GM06990 (cell line): ENCODE measurements around the gene DMD.

Source experiments
- DNase-seq: peaks from one replicate; pipeline ENCODE4 v3.0.0-alpha.2; 2011; ENCODE audit not compliant: insufficient read length; ENCODE audit errors: extremely low read depth
- H3K27me3 ChIP-seq: replicated peaks from 2 replicates; pipeline ENCODE4 v1.6.0; 2011; ENCODE audit warnings: low read length; ENCODE audit not compliant: control insufficient read depth, insufficient read depth
- H3K36me3 ChIP-seq: 2 replicates; pipeline ENCODE4 v1.5.1; 2011; ENCODE audit warnings: low read length; ENCODE audit not compliant: control insufficient read depth, insufficient read depth
- H3K4me3 ChIP-seq: replicated peaks from 2 replicates; pipeline ENCODE4 v1.5.1; 2011; ENCODE audit warnings: low read depth, mild to moderate bottlenecking, control low read depth, low read length
- CTCF ChIP-seq: IDR thresholded peaks from 2 replicates; pipeline ENCODE4 v1.5.1; 2011; ENCODE audit warnings: low read length, control low read depth, mild to moderate bottlenecking, inconsistent platforms; ENCODE audit not compliant: insufficient read depth, poor library complexity, severe bottlenecking

The DMD gene

DNA sequence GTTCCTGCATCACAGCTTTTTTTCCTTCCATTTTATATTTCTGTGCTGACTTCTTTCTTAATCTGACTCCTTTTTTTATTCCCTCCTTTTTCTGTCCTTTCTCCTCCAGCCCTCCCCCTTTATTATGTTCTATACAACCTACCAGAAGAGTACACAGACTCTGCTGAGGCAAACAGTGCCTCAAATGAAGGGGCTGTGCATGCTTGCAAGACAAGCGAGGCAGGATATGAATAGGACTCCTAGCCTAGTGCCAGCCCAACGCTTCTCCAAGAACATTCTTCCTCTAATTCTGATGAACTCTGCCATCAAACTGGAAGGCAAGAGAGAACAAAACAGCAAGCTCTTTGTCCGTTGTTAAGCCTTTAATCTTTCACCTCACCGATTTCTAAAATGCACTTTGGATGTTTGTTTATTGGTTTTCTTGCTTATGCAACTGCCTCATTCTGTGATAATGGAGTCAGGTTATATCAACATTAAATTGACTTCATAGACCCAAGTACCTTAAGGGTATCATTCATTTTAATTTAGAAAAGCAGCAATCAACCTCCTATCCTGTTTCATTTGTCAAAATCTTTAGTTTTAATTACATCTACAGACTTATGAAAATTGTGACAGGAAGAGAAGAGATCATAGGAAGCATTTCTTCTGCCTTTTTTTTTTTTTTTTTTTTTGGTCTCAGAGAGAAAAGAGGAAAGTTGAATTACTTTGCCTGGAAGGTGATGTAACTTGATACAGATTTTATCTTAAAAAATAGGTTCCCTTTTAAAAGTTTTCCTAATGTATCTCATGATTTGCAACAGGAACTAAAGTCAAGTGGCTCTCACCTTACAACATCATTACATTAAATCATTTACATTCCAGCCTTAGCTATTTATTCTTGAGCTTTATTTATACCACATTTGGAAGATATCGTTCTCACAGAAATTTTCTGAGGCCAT lies 1854.8 kb downstream of the DMD start:
- no peak for TF ChIP-seq CTCF
- Histone ChIP-seq H3K27me3 (no peaks in the 10 kb centered on the region), H3K36me3 (no peaks in the 10 kb centered on the region), H3K4me3 (no peak overlapping the region)
- DNase-seq, result no peak

DNA sequence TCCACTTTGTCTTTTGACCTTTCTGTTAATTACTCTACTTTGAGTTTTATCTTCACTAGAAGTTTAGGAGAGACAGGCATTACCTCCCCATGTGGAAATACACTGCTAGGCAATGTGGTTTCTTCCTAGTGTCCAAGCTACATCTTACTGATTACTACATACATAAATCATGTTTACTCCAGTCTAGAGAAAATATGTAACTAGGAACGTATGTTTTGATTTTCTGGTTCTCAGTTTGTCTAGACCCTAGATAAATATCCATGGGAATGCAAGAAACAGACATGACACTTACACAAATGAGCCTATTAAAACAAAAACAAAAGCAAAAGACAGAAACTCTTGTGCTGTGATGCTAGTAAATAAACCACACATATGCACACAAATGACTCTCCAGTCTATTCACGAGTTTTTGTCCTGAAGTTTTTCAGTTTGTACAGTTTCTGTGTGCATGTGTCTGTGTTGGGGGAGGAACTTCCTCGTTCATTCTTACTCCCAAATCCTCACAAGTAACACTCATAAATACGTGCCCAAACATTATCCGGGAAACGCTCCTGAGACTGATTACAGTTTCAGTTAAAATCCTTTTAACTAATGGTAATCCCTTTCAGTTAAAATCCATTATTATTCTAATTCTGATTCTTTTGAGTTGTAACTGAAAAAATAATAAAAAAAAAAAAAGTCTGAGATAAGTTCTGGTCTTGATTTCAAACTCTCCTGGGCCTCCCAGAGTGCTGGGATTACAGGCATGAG lies 1856.0 kb downstream of the DMD start:
- H3K36me3 ChIP-seq, result no peaks in the 10 kb centered on the region
- H3K4me3 ChIP-seq, result no peak overlapping the region
- no peak for TF ChIP-seq CTCF
- no peaks in the 10 kb centered on the region for H3K27me3 ChIP-seq
- DNase-seq, result no peak

DNA sequence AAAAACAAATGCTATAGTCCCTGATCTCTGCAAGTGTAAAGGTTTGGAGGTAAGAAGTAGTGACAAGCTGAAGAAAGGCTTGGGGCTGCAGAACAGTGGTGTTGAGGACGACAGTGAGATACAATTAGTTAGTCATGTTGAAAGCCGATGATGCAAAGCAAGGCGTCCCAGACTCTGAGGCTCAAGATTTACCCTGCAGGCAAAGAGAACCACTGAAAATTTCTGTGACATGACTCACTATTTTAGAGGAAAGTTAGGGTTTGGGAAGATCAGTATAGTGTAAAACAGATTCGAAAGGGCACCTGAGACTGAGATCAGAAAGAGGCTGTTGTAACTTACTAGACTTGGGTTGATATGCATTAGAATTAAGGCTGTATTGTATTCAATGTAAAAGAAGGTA lies 1858.3 kb downstream of the DMD start:
- Histone ChIP-seq H3K27me3 (no peaks in the 10 kb centered on the region), H3K4me3 (no peak overlapping the region), H3K36me3 (no peaks in the 10 kb centered on the region)
- TF ChIP-seq CTCF, result no peak
- DNase-seq, result no peak

DNA sequence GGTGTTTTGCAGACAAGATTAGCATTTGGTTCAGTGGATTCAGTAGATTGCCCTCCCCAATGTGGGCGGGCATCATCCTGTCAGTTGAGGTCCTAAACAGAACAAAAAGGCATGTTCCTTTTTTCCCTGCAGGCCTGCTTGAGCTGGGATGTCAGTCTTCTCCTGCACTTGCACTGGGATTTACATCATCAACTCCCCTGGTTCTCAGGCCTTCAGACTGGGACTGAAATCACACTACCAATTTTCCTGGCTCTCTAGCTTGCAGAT lies 1860.6 kb downstream of the DMD start:
- TF ChIP-seq CTCF, result no peak
- DNase-seq, result no peak
- no peak overlapping the region for H3K4me3 ChIP-seq
- H3K36me3 ChIP-seq, result no peaks in the 10 kb centered on the region
- H3K27me3 ChIP-seq, result no peaks in the 10 kb centered on the region

- TF ChIP-seq CTCF, result no peak
- no peak overlapping the region for H3K4me3 ChIP-seq
- H3K36me3 ChIP-seq, result no peaks in the 10 kb centered on the region
- H3K27me3 ChIP-seq, result no peaks in the 10 kb centered on the region
- DNase-seq, result no peak
These were observed 1861.8 kb downstream of the DMD start for GRCh38 chrX:31349515-31349914.

DNA sequence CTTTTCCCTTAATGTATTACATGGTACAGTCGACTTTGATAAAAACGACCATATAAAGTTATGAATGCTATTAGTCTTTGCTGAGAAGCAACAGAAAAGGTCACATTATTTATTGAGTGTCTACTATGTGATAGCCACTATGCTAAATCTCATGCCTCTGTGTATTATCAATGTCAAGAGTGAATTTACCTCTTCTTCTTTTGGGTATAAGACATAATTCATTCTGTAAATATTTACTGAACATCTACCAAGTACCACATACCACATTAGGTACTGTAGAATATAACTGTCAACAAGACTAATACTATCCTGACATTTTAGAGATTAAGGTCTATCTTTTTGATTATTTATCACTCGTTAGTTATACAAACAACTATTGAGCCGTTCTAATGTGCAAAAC lies 1870.8 kb downstream of the DMD start:
- Histone ChIP-seq H3K36me3 (no peaks in the 10 kb centered on the region), H3K27me3 (no peaks in the 10 kb centered on the region)

More for the DNA sequence above, 1870.8 kb downstream of the DMD start:
- DNase-seq, result no peak
- TF ChIP-seq CTCF, result no peak
- no peak overlapping the region for H3K4me3 ChIP-seq
